Activated gamma-delta T cell (primary cell): ENCODE results near the gene CALB2.
A peak's percentile ranks its signal among the peaks of the same experiment; 100 is the strongest.
"Not testable (repeated sequence)": the region's sequence is repeated elsewhere in the genome, so short reads cannot be mapped to it uniquely, and the experiment has no call there.

Source experiments
- DNase-seq: peaks from one replicate; lab custom pipeline; 2025; lab: John Stamatoyannopoulos, UW
- total RNA-seq, 2 donors: gene quantifications; one replicate each; lab custom pipeline; 2026; lab: John Stamatoyannopoulos, UW

Gene CALB2, protein sequence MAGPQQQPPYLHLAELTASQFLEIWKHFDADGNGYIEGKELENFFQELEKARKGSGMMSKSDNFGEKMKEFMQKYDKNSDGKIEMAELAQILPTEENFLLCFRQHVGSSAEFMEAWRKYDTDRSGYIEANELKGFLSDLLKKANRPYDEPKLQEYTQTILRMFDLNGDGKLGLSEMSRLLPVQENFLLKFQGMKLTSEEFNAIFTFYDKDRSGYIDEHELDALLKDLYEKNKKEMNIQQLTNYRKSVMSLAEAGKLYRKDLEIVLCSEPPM
- 0 to 0.04 reads per million in 2 donors for total RNA-seq

DNA sequence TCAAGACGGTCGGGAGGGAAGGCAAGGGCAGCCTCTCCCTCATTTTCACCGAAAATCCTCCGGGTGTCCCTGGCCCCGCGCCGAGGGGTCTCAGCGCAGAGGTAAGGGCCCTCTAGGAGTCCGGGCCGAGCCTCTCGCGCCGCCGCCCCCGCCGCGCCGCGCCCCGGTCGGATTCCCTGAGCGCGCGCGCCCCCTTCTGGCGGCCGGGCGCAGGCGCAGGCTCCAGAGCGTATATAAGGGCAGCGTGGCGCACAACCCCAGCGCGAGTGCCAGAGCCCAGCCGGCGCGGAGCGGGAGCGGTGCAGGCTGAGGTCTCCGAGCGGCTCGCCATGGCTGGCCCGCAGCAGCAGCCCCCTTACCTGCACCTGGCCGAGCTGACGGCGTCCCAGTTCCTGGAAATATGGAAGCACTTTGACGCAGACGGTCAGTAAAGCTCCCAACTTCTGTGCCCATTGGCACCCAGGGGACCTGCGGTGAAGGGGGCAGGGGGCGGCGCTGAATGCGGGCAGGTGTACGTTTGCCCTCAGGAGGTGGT, at the start of gene CALB2:
Gene CALB2, plus strand, starts transcription at position 260 of the 535 bp plus-strand sequence. Its CDS starts 70 bp downstream, at position 330.
- peak; percentile 29 for DNase-seq

DNA sequence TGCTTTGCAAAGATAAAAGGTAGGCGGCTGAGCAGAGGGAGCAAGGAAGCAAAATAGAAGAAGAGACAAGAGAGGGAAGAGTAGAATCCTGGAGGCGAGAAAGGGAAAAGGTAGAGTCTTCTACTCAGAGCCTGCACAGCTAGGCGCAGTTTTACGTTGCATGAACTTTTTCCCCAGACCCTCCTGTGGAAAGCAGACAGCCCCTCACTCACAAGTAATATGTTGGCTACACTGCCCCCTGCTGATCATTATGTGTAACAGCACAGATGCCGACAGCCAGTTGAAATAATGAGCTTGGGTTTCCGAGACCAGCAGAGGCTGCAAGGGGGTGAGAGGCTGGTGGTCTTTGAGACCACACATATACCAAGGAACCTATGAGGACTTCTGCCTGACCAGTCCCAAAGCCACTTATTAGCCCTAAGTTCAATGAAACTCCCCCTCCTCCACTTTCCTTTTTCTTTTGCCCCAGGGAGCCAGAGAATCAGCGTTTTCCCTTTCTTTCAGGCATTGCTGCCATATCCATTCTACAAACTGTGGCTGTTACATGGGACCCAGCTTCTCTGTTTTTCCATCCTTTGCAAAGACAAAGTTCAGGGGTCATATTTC, 46.9 kb upstream of the CALB2 start:
- DNase-seq, result no peak

DNA sequence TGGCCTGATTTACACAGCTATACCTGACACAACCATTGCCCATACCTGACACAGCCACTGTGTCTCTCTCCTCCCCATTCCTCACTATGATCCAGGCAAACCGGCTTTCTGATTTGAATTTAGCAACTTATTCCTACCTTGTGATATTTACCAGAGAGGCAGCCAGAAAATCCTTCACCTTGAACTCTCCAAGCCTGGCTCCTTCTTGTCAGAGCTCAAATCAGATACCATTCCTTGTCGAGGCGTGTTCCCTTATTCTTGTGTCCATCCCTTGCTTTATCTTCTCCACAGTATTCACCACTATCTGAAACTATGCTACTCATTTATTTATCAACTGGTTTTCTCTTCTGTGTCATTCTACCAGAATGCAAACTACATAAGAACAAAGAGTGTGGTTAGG, 44.9 kb upstream of the CALB2 start:
- not testable (repeated sequence) for DNase-seq

DNA sequence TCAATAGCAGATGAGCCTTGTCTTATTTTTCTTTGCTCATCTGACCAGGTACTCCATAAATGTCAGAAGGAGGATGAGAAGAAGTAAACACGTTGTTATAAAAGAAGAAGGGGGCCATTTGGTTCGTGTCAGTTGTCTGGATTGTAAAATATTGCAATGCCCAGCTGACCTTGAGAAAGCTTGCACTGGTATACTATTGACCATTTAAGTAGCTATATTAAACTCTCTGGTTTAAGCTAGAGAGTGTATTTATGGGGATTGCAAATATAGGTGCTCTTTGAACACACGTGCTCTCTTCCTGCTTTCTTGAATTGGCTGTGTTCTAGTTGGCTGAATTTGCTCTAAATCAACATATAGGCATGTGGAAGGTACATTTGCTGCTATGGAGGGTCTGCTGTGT, 43.3 kb upstream of the CALB2 start:
- DNase-seq, result no peak

DNA sequence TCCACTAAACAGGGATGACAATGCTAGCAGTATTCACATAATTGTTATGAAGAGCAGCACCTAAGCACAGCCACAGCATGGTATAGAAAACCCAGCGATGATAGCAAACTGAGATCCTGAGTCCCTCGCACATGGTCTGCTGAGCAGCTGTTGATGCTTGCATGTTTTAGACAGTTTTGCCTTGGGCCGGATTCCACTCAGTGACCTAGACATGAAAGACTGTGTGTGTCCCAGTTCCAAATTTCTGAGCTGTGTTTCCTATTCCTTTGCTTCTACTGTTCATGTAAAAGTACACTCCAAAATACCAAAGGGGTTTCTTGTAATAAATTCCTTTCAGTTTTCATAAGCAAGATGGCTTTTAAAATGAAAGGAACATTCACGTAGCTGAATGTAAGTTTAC, 38.5 kb upstream of the CALB2 start:
- no peak for DNase-seq

DNA sequence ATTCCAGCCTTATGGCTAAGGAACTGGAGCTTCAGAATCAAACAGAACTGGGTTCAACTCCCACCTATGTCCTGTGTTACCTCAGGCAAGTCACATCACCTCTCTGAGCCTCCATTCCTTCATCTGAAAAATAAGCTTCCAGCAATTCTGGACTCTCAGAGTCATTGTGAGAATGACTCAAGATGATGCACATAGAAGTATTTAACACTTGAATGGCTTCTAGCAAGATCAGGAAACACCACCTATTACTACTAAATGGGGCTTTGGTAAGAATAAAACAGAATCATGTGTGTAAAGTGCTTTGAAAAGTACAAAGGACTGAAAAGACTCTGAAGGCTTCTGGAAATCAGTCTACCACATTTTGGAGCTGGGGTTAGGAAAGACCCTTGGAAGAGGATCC, 30.8 kb upstream of the CALB2 start:
- DNase-seq, result no peak

DNA sequence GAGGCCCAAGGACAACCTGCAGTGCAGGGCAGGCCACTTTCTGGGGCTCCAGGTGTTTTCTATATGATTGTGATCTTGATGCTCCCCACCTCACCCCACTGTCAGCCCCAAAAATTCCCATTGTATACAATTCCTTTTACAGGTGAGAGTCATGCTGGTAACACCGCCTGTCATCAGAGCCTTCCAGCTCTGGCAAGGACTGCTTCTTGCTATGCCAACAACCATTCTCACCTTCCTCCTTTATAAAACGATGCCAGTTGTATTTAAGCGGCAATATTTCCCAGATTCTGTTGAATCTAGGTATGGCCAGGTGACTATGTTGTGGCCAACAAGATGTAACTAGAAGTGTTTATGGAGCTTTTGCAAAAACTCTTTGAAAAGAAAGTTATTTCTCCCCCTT, 30.4 kb upstream of the CALB2 start:
- no peak for DNase-seq

DNA sequence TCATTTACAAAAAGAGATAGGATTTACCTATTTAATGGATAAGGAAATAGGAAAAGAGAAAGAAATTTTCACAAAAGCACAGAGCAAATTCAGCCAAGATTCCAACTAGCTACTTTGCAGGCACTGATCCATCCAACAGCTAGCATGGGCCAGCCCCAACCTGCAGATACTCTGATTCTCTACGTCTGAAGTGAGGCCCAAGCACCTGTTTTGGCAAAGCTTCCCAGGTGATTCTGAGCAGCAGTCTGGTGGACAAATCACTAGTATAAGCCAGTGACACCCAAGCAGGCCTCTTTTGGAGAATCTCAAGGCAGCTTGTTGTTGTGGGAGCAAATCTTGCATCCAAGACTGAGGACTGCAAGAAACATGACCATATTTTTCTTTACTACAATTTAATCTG, 20.9 kb upstream of the CALB2 start:
- no peak for DNase-seq

DNA sequence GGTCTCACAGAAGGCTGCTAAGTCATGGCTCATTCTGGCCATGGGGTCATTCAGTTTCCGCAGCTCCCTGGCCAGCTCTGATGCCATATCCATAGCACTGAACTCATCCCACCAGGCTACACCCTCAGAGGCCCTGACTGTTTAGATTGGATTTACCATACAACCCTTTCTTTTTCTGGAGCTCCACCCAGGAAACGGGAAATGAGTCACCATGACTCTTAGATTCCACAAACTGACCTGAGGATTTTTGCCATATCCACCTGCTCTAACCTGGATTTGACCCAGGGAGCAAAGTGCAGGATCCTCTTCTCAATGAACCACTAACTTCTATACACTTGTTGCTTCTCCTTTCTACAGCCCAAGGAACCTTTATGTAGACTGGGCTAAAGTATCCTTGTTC, 20.3 kb upstream of the CALB2 start:
- no peak for DNase-seq

DNA sequence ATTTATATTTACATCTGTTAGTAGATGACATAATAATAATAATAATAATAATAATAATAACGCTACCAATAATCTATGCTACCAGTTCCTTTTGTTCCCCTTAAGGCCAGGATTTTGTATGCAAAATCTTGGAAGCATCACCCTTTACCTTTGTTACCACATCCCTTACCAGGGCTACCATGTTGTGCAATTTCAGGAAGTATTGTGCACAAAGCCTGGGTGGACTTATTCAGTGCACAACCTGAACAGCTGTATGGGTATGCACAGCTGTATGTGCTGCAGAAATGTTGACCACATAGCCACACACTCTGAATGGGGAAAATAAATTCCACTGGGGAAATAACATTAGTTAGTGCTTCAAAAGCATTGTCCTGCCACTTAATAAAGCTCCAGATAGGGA, 19.9 kb upstream of the CALB2 start:
- DNase-seq, result no peak

DNA sequence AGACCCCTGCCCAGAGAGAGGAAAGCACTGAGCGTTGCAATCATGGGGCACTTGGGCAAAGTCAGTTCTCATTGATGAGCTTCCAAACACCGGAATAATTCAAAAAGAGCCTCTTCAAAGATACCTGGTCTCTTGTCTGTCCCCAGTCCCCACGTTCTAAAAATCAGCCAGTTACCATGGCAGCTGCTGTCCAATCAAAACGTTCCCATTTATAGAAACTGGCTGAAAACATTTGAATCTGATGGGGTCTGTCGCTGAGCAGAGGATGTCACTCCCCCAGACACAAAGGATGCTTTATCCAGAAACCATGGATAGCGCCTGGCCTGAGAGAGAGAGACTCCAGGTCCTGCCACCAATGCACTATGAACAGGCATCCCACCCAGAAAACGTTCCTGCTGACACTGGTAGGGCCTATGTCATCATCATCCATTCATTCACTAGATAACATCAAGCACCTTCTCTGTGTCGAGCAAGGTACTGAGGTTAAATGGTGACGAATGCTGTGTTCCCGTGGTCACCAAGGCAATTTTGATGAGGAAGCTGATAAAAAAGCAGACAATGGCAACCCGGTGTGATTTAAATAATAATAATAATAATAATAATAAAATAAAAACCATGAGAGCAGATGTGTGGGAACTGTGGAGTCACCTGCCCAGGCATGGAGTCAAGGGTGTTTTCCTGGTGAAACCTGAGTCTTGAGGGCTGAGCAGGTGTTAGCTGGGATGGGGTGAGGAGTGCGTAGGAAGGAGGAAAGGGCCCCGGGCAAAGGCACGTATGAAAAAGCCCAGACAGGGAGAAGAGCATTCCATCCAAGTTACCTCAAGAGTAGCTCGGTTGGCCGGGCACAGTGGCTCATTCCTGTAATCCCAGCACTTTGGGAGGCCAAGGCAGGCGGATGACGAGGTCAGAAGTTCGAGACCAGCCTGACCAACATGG, 19.0 kb upstream of the CALB2 start:
- no peak for DNase-seq

DNA sequence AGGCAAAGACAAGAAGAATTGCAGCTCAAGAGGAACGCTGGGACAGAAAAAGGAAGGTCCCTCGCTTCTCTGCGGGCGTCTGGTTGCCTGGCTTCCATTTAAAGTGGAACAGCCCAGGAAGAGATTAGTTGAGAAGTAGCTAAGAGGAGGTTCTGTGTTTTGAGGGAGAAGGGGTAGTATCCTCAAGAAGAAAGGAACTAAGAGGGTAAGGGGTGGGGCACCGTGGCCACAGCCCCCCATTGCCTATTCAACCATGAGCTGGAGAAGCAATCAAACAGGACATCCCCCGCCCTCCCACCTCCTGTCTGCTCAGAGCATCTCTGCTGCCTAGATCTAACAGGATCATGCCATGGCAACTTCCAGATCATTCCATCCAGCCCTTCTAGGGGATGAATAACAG, 18.1 kb upstream of the CALB2 start:
- DNase-seq, result no peak

DNA sequence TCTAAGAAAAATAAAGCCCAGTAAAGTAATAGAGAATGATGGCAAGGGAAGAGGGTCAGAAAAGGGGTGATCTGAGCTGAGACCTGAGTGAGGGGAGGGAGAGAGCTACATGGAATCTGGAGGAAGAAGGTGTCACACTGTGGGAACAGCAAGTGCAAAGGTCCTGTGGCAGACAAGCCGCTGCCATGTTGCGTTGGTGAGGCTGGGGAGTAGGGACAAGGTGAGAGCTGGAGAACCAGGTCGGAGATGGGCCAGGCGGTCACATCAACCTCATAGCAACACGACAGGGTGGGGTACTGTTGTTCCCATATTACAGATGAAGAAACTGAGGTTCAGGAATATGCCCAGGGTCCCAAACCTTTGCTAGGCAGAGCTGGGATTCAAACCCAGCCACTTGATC, 16.6 kb upstream of the CALB2 start:
- DNase-seq, result no peak

DNA sequence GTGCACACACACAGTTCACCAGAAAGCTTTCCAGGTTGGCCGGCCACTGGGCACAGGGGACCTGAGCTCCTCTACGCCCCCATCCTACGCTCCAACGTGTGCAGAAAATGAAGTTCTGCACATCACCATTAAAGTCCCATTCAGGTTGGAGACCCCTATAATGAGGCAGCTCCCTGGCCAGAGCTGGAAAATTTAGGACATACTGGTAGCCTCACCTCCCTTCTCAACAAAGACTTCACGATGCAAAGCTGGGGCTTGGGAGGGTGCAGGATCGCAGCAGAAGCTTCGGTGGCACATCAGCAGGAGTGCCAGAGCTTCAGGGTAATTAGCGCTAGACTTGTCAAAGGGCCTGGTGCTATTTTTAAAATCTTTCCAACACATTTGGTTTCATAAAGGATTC, 15.4 kb upstream of the CALB2 start:
- no peak for DNase-seq

DNA sequence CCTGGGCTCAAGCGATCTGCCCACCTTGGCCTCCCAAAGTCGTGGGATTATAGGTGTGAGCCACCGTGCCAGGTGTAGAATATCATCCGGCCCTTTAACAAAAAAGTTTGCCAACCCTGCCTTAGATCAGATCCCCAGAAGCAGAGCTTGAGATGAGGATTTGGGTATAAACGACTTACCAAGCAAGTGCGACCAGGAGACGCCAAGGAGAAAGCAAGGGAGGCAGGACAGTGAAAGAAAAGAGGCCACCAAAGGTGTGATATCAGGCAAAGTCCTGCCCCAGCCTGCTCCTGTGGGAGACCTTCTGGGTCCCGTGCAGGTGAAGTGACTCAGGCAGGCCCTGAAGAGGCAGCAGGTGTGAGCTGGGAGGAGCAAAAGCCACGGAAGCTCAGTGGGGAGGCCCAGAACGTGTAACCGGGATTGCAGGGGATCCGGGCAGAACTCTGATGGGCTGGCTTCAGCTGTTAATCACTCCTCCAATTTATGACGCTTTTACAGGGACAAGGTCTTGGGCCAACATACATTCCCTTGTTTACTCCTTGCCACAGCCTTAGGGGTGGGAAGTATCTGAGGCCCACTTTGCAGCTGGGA, 14.1 kb upstream of the CALB2 start:
- DNase-seq, result no peak

DNA sequence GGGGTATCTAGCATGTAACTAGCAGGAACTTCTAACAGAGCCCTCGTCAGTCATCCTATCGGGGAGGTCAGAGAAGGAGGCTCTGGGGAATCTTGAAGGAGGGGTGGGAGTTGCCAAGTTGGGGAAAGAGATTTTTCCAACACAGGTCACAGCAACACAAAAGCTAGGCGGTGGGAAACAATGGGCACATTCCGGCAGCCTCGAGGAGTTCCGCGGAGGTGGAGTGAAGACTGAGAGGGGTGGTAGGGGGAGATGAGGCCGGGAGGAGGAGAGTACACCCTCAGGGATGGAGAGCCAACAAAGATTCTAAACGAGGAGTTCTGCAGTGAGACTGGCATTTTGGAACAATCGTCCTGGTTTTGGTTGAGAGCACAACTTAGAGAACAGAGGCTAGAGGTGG, 13.5 kb upstream of the CALB2 start:
- DNase-seq, result no peak

DNA sequence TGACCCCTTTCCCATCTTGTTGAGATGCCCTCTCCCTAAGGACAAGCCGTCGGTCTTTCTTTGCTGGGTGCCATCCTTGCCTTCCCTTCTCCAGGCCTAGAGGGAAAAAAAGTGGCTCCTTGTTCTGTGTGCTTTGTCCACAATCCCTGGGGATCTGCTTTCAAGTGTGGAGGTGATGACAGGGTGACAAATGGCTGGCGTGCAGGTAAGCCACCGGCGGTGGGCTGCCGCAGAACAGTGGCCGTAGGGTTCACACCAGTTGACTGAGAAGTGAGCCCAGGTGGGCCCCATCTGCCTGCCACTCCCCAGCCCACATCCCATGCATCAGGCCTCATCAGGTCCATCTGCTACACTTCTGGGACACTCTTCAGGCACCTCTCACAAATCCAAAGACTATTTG, 11.4 kb upstream of the CALB2 start:
- DNase-seq, result no peak

DNA sequence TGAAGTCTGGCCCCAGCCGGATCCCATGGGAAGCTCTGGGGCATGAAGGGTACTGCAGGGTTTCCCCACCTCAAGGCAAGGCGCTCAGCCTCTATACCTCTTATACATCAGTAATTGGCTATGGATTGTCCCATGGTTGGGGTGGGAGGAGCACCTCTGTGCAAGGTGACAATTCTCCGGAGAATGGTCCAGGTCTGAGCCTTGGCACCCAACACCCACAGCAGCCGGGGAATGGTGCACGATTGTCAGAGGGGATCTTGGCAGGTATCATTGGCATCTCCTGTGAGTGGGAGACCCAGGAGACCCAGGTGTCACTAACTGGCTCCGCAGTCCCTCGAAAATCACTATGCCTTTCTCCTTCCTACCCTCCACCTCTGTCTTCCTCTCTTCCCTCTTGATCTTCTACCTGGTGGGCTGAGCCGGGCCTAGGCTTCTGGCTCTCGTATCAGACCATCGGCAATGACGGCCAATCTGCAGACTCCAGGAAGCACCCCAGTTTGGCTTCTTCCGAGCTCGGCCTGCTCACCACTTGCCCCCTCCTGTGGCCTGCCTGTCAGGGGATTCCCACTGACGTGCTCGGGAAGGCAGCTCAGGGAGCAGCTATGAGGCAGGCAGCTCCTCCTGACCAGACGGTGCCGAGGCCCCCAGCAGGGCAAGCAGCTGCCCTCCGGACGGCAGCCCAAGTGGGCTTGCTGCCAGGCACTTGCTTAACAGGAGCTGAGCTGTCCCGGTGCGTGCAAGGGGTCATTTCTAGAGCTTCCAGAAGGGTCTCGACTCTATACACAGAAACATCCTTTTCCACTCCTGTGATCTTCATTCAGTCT, 10.0 kb upstream of the CALB2 start:
- DNase-seq, result no peak

DNA sequence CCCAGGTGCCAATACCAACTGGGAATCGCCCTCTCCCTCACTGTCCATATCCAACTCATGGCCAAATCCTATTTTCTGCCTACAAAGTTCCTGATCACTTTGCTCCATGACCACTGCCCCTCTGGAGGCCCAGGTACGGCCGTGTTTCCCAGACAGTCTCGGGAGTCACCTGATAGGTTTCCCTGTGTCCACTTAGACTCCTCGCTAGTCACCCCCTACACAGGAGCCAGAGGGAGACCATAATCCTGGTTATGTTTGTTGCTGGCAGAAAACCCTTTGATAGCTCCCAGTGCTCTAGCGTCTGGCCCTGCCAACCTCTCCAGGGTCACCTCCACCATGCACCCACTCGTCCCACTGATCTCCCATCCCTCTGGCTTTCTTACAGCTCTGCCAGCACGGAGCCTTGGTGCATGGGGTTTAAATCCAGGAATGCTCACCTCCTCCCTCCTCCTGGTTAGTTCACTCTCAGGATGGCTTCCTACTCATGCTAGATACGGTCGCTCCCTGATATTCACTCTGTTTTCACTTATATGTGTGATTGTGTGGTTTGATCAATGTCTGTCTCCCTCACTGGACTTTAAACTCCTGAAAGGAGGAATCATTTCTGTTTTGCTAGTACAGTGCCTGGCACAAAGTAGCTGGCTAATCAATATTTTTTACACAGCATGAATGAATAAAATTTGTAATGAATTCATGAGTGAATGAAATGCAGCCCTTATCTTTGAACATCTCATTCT, 7.5 kb upstream of the CALB2 start:
- no peak for DNase-seq

DNA sequence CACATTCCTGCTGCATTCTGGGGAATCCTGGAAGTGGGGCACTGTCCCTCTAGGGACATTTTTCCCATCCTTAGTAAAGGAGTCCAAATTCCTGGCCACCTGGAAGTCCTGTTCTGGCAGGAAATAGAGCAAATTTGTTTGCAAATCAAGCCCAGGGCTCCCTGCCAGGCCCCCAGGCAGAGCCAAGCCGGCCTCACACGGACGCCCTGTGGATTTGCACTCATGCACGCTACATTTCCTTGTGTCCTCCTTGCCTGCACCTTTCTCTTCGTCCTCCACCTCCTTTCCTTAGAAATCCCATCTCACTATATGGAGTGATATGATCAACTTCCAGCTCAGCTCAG, 7.0 kb upstream of the CALB2 start:
- DNase-seq, result no peak

DNA sequence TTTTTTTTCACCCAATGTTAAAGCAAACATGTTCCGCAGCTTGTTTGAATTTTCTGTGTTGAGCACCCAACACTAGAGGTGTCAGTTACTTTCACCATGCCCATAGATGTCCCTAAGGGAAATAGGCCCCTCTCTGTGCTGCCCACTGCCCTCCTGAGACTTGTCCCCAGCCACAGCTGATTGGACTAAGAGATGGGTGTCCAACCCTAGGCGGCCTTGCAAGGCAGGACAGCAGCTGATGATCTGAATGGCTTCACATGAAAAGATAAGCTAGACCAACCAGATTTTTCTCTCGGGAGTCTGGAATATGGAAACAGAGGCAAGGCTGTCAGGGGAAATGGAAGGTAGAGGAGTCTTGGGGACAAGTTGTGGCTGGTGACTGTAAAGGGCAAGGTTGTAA, 6.1 kb upstream of the CALB2 start:
- no peak for DNase-seq
